Stimulated activated effector memory CD8-positive, alpha-beta T cell treated with anti-CD3 and anti-CD28 coated beads, Interleukin-12 subunit alpha, Interleukin-12 subunit beta, amount 100 ng/mL, for 72 hours (primary cell): Measurements from ENCODE around the gene NXPH4.

Experiments used
- ATAC-seq: fragments of 150-1000 bp; cut with Tn5 transposase; 2 replicates; pipeline ENCODE4 v1.10.0; 2021
- DNase-seq, 2 donors: peaks; one replicate each; pipeline ENCODE4 v3.0.0; 2021 to 2022; ENCODE audit warnings: low spot score in 2 of 2
- H3K27ac Mint-ChIP-seq: one replicate; pipeline ENCODE4 v1.8.0; 2022; ENCODE audit warnings: mild to moderate bottlenecking, mixed read lengths
- H3K36me3 Mint-ChIP-seq: one replicate; pipeline ENCODE4 v1.8.0; 2022; ENCODE audit warnings: mild to moderate bottlenecking, mixed read lengths
- H3K4me1 Mint-ChIP-seq: one replicate; pipeline ENCODE4 v1.8.0; 2022; ENCODE audit warnings: mixed read lengths
- H3K4me3 Mint-ChIP-seq: one replicate; pipeline ENCODE4 v1.8.0; 2022; ENCODE audit warnings: mild to moderate bottlenecking, mixed read lengths
- H3K9me3 Mint-ChIP-seq: one replicate; pipeline ENCODE4 v1.8.0; 2022; ENCODE audit warnings: mixed read lengths

NXPH4 gene

GRCh38 chr12:57179331-57180086 lies 37.1 kb upstream of the NXPH4 start:
- ATAC-seq (no peak), DNase-seq (no peak)
- H3K4me3 Mint-ChIP-seq = no peak overlapping the region
- H3K4me1 Mint-ChIP-seq = peaks cover 15% of the 10 kb centered on the region
- H3K36me3 Mint-ChIP-seq = no peaks in the 10 kb centered on the region
- H3K9me3 Mint-ChIP-seq = no peaks in the 10 kb centered on the region
- H3K27ac Mint-ChIP-seq = peak overlapping the region; percentile 62

- DNase-seq (no peak), ATAC-seq (no peak)
- peak overlapping the region; percentile 62 for H3K27ac Mint-ChIP-seq
- no peaks in the 10 kb centered on the region for H3K9me3 Mint-ChIP-seq
- no peaks in the 10 kb centered on the region for H3K36me3 Mint-ChIP-seq
- peaks cover 15% of the 10 kb centered on the region for H3K4me1 Mint-ChIP-seq
- no peak overlapping the region for H3K4me3 Mint-ChIP-seq
Observed at GRCh38 chr12:57180321-57180989, 36.1 kb upstream of the NXPH4 start.

DNA sequence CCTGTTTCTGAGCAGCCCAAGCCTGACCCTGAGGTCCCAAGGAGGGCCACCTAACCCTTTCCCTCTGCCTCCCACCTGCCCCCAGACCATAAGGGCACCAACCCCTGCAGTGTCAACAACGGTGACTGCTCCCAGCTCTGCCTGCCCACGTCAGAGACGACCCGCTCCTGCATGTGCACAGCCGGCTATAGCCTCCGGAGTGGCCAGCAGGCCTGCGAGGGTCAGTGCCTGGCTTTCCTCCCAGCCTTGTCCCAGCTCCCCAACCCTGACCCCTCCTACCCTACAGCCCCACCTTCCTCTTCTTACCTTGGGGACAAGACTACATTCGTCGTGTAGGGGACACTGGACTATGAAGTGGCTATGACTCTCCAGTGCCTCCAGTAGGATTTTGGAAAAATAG lies 35.5 kb upstream of the NXPH4 start:
- H3K4me3 Mint-ChIP-seq = no peak overlapping the region
- H3K4me1 Mint-ChIP-seq = peaks cover 9% of the 10 kb centered on the region
- DNase-seq (no peak), ATAC-seq (no peak)
- no peaks in the 10 kb centered on the region for H3K9me3 Mint-ChIP-seq
- no peak overlapping the region for H3K27ac Mint-ChIP-seq
- H3K36me3 Mint-ChIP-seq = no peaks in the 10 kb centered on the region

DNA sequence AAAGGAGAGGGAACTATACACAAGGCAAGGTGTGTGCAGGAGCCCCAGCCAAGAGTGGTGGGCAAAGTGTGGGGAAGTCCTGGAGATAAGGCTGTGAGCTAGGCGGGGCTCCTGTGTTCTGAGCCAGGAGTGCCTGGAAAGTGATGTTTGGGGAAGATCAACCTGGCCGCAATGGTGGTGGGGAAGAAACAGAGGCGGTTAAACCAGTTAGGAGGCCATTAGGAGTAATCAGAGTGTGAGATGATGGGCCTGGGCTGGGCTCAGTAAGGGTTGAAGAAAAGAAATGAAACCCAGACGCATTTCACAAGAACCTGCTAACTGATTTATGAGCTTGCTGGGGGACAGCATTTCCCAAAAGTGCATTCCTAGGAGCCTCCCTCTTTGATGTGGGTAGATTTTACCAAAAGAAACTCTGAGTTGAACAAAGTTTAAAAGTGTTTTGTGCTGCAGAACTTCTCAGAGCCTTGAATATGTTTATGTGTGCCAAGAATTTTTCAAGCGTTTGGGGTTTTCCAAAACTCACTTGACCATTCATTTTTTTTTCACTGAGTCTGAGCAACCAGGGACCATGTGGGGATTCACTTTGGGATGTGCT lies 34.9 kb upstream of the NXPH4 start:
- DNase-seq (no peak), ATAC-seq (no peak)
- Mint-ChIP-seq H3K9me3 (no peaks in the 10 kb centered on the region), H3K4me1 (peaks cover 8% of the 10 kb centered on the region), H3K36me3 (no peaks in the 10 kb centered on the region), H3K4me3 (no peak overlapping the region), H3K27ac (no peak overlapping the region)

GRCh38 chr12:57182918-57183575 lies 33.5 kb upstream of the NXPH4 start:
- peaks cover 8% of the 10 kb centered on the region for H3K4me1 Mint-ChIP-seq

GRCh38 chr12:57183939-57184725 lies 32.5 kb upstream of the NXPH4 start:
- DNase-seq (no peak), ATAC-seq (no peak)
- H3K36me3 Mint-ChIP-seq = no peaks in the 10 kb centered on the region
- no peak overlapping the region for H3K4me3 Mint-ChIP-seq
- no peak overlapping the region for H3K27ac Mint-ChIP-seq
- no peaks in the 10 kb centered on the region for H3K9me3 Mint-ChIP-seq
- peaks cover 8% of the 10 kb centered on the region for H3K4me1 Mint-ChIP-seq

More at GRCh38 chr12:57182918-57183575, 33.5 kb upstream of the NXPH4 start:
- no peak overlapping the region for H3K27ac Mint-ChIP-seq
- DNase-seq (peak; percentile 81 to 92), ATAC-seq (peak; percentile 85)
- no peak overlapping the region for H3K4me3 Mint-ChIP-seq
- H3K9me3 Mint-ChIP-seq = no peaks in the 10 kb centered on the region
- no peaks in the 10 kb centered on the region for H3K36me3 Mint-ChIP-seq

DNA sequence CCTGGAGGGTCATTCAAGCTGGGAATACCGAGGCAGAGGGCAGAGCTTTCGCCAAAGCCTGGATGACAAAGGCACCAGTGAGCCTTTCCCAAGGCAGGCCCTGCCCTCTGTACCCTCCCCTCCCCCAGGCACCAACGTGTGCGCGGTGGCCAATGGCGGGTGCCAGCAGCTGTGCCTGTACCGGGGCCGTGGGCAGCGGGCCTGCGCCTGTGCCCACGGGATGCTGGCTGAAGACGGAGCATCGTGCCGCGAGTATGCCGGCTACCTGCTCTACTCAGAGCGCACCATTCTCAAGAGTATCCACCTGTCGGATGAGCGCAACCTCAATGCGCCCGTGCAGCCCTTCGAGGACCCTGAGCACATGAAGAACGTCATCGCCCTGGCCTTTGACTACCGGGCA lies 31.2 kb upstream of the NXPH4 start:
- Mint-ChIP-seq H3K27ac (no peak overlapping the region), H3K36me3 (no peaks in the 10 kb centered on the region), H3K4me1 (peaks cover 8% of the 10 kb centered on the region), H3K4me3 (no peak overlapping the region), H3K9me3 (no peaks in the 10 kb centered on the region)
- DNase-seq = no peak
- ATAC-seq = no peak

DNA sequence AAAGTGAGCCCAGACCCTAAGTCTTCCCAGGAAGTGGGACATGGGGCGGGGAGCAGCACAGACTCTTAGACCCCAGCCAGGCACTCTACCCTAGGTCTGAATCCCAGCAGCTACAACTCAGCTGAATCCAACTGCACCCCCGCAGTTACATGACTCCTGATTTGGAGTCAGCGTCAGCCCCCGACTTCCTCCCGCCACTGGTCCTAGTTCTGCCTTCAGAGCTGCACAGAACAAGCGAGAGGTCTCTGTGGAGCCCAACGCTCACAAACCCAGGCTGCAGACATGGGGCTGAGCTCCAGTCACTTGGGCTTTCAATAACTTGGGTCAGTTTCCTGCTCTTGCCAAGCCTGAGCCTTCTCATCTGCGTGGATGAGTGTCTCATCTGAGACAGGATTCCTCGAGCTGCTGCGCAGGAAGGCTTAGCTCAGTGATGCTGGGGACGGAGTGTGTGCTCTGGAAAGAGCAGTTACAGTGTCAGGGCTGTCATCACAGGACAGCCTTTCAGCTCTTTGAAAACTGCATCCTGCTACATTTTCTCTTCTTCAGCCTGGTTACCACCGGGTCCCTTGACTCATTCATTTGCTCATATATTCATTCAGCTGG lies 30.6 kb upstream of the NXPH4 start:
- Mint-ChIP-seq H3K4me1 (peaks cover 8% of the 10 kb centered on the region), H3K4me3 (no peak overlapping the region), H3K27ac (no peak overlapping the region), H3K9me3 (no peaks in the 10 kb centered on the region), H3K36me3 (no peaks in the 10 kb centered on the region)
- ATAC-seq (no peak), DNase-seq (no peak)

GRCh38 chr12:57187222-57188089 lies 29.1 kb upstream of the NXPH4 start:
- H3K27ac Mint-ChIP-seq = peak overlapping the region; percentile 44
- no peak for ATAC-seq
- no peak overlapping the region for H3K4me3 Mint-ChIP-seq
- no peaks in the 10 kb centered on the region for H3K36me3 Mint-ChIP-seq
- H3K9me3 Mint-ChIP-seq = no peaks in the 10 kb centered on the region
- H3K4me1 Mint-ChIP-seq = peaks cover 8% of the 10 kb centered on the region
- no peak for DNase-seq

DNA sequence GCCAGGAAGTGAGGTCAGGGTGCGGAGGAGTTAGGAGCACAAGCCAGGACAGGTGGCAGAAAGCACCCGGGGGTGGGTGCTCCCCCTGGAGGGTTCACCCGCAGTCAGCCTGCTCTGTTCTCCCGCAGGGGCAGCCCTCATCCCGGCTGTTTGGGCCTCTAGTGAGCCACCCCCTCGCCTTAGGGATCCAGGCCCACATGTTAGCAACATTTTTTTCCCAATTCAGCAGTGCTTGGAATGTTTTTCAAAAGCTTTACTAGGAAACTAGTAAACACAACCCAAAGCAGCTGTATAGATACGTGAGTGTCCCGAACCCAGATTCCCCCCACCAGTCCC lies 28.5 kb upstream of the NXPH4 start:
- Mint-ChIP-seq H3K36me3 (no peaks in the 10 kb centered on the region), H3K4me1 (peaks cover 3% of the 10 kb centered on the region), H3K4me3 (no peak overlapping the region), H3K9me3 (no peaks in the 10 kb centered on the region), H3K27ac (peak overlapping the region; percentile 44)
- ATAC-seq = no peak
- DNase-seq = no peak

DNA sequence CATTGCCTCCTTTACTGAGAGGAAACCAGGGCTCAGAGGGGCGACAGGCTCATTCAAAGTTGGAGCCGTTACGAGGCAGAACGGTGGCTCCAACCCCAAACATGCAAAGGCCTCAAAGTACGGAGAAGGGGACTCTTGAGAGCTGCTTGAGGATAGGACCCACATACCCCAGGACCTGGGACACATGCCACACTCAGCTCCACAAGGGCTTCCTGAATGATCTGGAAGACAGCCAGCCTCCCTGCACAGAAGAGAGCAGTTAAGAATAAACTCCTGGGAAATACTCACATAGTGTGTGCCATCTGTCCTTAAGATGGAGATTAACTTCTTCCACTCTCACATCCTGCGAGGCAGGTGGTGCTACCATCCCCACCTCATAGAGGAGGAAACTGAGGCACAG lies 26.6 kb upstream of the NXPH4 start:
- H3K36me3 Mint-ChIP-seq = no peaks in the 10 kb centered on the region
- no peaks in the 10 kb centered on the region for H3K4me1 Mint-ChIP-seq
- no peak overlapping the region for H3K27ac Mint-ChIP-seq
- ATAC-seq (no peak), DNase-seq (no peak)
- H3K9me3 Mint-ChIP-seq = no peaks in the 10 kb centered on the region
- H3K4me3 Mint-ChIP-seq = no peak overlapping the region

DNA sequence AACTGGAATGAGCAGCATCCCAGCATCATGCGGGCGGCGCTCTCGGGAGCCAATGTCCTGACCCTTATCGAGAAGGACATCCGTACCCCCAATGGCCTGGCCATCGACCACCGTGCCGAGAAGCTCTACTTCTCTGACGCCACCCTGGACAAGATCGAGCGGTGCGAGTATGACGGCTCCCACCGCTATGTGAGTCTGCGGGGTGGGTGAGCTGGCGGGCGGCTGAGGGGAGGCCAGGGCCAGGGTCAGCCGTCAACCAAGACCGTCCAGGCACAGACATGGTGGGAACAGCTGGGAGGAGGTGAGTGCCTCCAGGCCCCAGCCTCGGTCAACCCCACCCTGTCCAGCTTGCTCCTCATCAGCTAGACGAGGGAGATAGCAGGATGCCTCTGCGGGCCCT lies 25.8 kb upstream of the NXPH4 start:
- Mint-ChIP-seq H3K9me3 (no peaks in the 10 kb centered on the region), H3K4me3 (no peak overlapping the region), H3K27ac (no peak overlapping the region), H3K36me3 (no peaks in the 10 kb centered on the region), H3K4me1 (no peaks in the 10 kb centered on the region)
- no peak for ATAC-seq
- no peak for DNase-seq

GRCh38 chr12:57191410-57191809 lies 25.2 kb upstream of the NXPH4 start:
- Mint-ChIP-seq H3K36me3 (no peaks in the 10 kb centered on the region), H3K9me3 (no peaks in the 10 kb centered on the region)
- no peak for ATAC-seq

DNA sequence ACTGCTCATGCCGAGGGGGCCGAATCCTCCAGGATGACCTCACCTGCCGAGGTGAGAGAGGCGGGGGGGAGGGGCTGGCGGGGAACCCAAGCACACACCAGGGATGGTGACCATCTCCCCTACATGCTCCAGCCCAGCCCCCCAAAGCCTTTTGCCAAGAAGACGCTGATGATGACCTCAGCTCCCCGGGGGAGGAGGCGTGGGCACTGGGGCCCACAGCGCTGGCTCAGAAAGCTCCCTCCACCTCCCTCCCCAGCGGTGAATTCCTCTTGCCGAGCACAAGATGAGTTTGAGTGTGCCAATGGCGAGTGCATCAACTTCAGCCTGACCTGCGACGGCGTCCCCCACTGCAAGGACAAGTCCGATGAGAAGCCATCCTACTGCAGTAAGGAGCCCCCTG lies 23.7 kb upstream of the NXPH4 start:
- Mint-ChIP-seq H3K36me3 (no peaks in the 10 kb centered on the region), H3K9me3 (no peaks in the 10 kb centered on the region), H3K4me1 (peaks cover 6% of the 10 kb centered on the region), H3K27ac (no peak overlapping the region), H3K4me3 (no peak overlapping the region)
- no peak for ATAC-seq
- DNase-seq = no peak

More at GRCh38 chr12:57191410-57191809, 25.2 kb upstream of the NXPH4 start:
- Mint-ChIP-seq H3K27ac (no peak overlapping the region), H3K4me1 (peaks cover 4% of the 10 kb centered on the region), H3K4me3 (no peak overlapping the region)
- DNase-seq = no peak
